A549 (cell line): ENCODE measurements around the gene ZNF853.

Source experiments
- NR3C1 ChIP-seq: fragments of >200 bp; sonication (Bioruptor Twin); formaldehyde crosslinking; IDR thresholded peaks from 3 replicates; pipeline ENCODE4 v1.6.1; 2017
- POLR2A ChIP-seq: IDR thresholded peaks from 2 replicates; pipeline ENCODE4 v1.6.1; 2012; ENCODE audit warnings: mild to moderate bottlenecking, low read length

GRCh38 chr7:6628045-6628444, 12.6 kb downstream of the ZNF853 start:
- TF ChIP-seq POLR2A (no peak), NR3C1 (no peak)
